ENCODE measurements around the gene GSK3B.

Gene GSK3B

DNA sequence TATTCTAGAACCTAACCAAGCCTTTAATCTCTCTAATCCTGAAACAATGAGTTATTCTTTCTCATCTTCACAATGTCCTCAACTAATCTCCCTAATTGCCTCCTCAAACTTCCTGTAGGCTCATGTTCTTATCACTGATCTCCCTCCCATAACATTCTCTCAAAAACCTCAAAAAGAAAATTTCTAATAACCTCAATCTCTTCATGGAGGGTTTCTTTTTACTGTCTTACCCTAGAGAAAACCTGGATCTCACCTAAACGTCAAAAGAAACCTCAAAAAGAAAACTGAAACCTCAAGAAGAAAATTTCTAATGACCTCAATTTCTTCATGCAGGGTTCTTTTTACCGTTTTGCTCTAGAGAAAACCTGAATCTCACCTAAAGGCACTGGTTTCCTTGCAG is 150.2 kb downstream of the GSK3B start:
- H3K4me1 ChIP-seq (ENCODE audit: control insufficient read depth, insufficient read depth, low read length): peaks cover 6% of the 10 kb centered on the region
- no peaks in the 10 kb centered on the region for H3K36me3 ChIP-seq (ENCODE audit: control insufficient read depth, insufficient read depth, low read length)
- H3K9me3 ChIP-seq (ENCODE audit: control insufficient read depth, low read length): no peaks in the 10 kb centered on the region
- H3K27me3 ChIP-seq (ENCODE audit: control insufficient read depth, insufficient read depth, low read length): no peaks in the 10 kb centered on the region
- H3K9ac ChIP-seq (ENCODE audit: low read length): no peak overlapping the region
- H3K4me3 ChIP-seq (ENCODE audit: low read length): no peak overlapping the region

DNA sequence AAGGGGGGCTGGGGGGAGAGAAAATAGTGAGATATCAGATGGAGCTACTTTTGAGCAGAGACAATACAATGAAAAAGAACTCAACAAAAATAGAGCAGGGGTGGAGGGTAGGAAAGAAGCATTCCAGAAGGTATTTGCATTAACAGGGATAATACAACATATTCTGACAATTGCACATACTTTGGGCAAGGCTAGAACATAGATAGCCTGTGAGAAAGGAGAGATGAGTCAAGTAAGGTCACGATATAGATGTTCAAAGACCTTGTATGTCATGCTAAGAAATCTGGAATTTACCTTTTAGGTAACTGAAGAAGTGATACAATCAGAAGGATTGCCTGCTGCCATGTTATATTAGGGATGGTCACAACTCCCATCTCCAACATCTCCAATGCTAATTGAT is 155.2 kb downstream of the GSK3B start:
- no peak overlapping the region for H3K9ac ChIP-seq (ENCODE audit: low read length)
- no peaks in the 10 kb centered on the region for H3K9me3 ChIP-seq (ENCODE audit: control insufficient read depth, low read length)
- H3K27me3 ChIP-seq (ENCODE audit: control insufficient read depth, insufficient read depth, low read length): no peaks in the 10 kb centered on the region
- H3K36me3 ChIP-seq (ENCODE audit: control insufficient read depth, insufficient read depth, low read length): no peaks in the 10 kb centered on the region
- H3K4me3 ChIP-seq (ENCODE audit: low read length): no peak overlapping the region
- peaks cover 8% of the 10 kb centered on the region for H3K4me1 ChIP-seq (ENCODE audit: control insufficient read depth, insufficient read depth, low read length)

DNA sequence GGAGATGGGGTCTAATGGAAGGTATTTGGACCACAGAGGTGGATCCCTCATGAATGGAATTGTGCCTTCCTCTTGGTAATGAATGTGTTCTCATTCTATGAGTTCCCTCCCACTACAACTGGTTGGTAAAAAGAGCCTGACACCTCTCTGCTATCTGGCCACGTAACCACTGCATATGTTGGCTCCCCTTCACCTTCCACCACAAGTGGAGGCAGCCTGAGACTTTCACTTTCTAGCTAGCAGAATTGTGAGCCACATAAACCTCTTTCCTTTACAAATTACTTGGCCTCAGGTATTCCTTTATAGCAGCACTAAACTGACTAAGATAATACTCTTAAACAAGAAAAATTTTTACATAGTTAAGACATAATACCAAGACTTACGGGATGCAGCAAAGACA is 157.0 kb downstream of the GSK3B start:
- Histone ChIP-seq H3K36me3 (ENCODE audit: control insufficient read depth, insufficient read depth, low read length) (no peaks in the 10 kb centered on the region), H3K27me3 (ENCODE audit: control insufficient read depth, insufficient read depth, low read length) (no peaks in the 10 kb centered on the region), H3K9ac (ENCODE audit: low read length) (no peak overlapping the region), H3K9me3 (ENCODE audit: control insufficient read depth, low read length) (no peaks in the 10 kb centered on the region), H3K4me1 (ENCODE audit: control insufficient read depth, insufficient read depth, low read length) (peaks cover 8% of the 10 kb centered on the region), H3K4me3 (ENCODE audit: low read length) (no peak overlapping the region)

DNA sequence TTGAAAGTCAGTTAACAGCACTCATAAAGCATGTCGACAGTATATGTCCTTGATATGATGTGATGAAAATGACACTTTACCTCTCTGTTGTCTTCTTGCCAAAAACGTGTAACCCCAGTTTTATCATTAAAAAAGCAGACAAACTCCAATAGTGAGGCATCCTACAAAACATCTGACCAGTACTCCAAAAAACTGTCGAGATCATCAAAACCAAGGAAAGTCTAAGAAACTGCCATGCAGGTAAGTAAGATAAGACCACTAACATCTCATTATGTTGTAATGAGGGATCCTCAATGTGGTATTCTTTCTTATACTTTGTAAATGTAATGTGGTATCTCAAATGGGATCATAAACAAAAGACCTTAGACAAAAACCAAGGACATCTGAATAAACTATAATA is 160.0 kb downstream of the GSK3B start:
- Histone ChIP-seq H3K4me1 (ENCODE audit: control insufficient read depth, insufficient read depth, low read length) (peaks cover 3% of the 10 kb centered on the region), H3K36me3 (ENCODE audit: control insufficient read depth, insufficient read depth, low read length) (no peaks in the 10 kb centered on the region), H3K4me3 (ENCODE audit: low read length) (no peak overlapping the region), H3K9me3 (ENCODE audit: control insufficient read depth, low read length) (no peaks in the 10 kb centered on the region), H3K9ac (ENCODE audit: low read length) (no peak overlapping the region), H3K27me3 (ENCODE audit: control insufficient read depth, insufficient read depth, low read length) (no peaks in the 10 kb centered on the region)

DNA sequence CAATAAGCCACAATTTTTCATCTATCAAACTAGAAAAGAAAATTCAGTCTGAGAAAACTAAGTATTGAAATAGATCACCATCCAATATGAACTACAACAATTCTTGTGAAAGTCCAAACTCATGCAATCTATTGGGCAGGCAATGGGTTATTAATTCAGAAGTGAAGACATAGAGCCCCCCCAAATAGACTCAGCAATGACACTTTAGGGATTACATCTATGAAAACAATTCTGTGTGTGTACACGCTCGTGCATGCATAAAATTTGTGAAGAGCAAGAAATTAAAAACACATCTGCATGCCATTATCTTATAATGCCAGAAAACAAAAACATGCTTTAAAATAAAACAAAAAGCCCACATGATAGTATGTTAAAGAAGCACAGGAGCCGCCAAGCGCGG is 161.0 kb downstream of the GSK3B start:
- H3K4me1 ChIP-seq (ENCODE audit: control insufficient read depth, insufficient read depth, low read length): no peaks in the 10 kb centered on the region
- H3K9me3 ChIP-seq (ENCODE audit: control insufficient read depth, low read length): no peaks in the 10 kb centered on the region
- H3K36me3 ChIP-seq (ENCODE audit: control insufficient read depth, insufficient read depth, low read length): no peaks in the 10 kb centered on the region
- no peak overlapping the region for H3K4me3 ChIP-seq (ENCODE audit: low read length)
- H3K27me3 ChIP-seq (ENCODE audit: control insufficient read depth, insufficient read depth, low read length): no peaks in the 10 kb centered on the region
- H3K9ac ChIP-seq (ENCODE audit: low read length): no peak overlapping the region

DNA sequence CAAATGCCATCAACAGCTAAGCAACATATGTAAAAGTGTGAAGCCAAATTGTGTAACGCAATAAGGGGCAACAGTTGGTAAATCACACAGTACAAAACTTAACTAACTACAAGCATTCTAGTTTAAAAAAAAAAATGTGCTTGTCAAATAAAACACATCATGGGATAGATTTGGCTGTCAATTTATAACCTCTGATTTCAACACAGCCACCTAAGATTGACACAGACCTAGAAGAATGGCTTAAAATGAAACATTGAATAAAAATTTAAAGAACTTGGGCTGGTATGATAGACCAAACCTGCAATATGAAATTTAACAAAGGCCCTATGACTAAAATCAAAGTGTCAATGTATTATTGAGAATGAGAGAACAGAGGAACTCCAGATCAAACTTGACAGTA is 164.0 kb downstream of the GSK3B start:
- Histone ChIP-seq H3K4me3 (ENCODE audit: low read length) (no peak overlapping the region), H3K9ac (ENCODE audit: low read length) (no peak overlapping the region), H3K36me3 (ENCODE audit: control insufficient read depth, insufficient read depth, low read length) (no peaks in the 10 kb centered on the region), H3K4me1 (ENCODE audit: control insufficient read depth, insufficient read depth, low read length) (no peaks in the 10 kb centered on the region), H3K27me3 (ENCODE audit: control insufficient read depth, insufficient read depth, low read length) (no peaks in the 10 kb centered on the region), H3K9me3 (ENCODE audit: control insufficient read depth, low read length) (no peaks in the 10 kb centered on the region)

DNA sequence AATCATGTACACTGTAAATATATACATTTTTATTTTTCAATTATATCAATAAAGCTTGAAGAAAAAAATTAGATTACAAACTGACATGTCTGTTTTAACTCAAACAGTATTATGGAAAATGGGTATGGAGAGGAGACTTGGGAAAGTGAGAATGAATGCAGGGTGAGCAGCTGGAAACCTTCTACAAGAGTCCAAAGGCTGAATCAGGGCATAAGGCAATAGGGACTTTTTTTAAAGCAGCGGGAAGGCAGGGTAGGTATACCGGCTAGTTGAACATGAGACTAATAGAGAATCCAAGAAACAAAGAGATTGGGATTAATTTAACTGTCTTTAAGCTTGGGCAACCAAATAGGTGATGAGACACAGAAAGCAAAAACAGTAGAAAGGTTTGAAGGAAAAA is 167.1 kb downstream of the GSK3B start:
- no peaks in the 10 kb centered on the region for H3K27me3 ChIP-seq (ENCODE audit: control insufficient read depth, insufficient read depth, low read length)
- H3K4me1 ChIP-seq (ENCODE audit: control insufficient read depth, insufficient read depth, low read length): no peaks in the 10 kb centered on the region
- H3K36me3 ChIP-seq (ENCODE audit: control insufficient read depth, insufficient read depth, low read length): no peaks in the 10 kb centered on the region
- H3K4me3 ChIP-seq (ENCODE audit: low read length): no peak overlapping the region
- no peaks in the 10 kb centered on the region for H3K9me3 ChIP-seq (ENCODE audit: control insufficient read depth, low read length)
- no peak overlapping the region for H3K9ac ChIP-seq (ENCODE audit: low read length)

DNA sequence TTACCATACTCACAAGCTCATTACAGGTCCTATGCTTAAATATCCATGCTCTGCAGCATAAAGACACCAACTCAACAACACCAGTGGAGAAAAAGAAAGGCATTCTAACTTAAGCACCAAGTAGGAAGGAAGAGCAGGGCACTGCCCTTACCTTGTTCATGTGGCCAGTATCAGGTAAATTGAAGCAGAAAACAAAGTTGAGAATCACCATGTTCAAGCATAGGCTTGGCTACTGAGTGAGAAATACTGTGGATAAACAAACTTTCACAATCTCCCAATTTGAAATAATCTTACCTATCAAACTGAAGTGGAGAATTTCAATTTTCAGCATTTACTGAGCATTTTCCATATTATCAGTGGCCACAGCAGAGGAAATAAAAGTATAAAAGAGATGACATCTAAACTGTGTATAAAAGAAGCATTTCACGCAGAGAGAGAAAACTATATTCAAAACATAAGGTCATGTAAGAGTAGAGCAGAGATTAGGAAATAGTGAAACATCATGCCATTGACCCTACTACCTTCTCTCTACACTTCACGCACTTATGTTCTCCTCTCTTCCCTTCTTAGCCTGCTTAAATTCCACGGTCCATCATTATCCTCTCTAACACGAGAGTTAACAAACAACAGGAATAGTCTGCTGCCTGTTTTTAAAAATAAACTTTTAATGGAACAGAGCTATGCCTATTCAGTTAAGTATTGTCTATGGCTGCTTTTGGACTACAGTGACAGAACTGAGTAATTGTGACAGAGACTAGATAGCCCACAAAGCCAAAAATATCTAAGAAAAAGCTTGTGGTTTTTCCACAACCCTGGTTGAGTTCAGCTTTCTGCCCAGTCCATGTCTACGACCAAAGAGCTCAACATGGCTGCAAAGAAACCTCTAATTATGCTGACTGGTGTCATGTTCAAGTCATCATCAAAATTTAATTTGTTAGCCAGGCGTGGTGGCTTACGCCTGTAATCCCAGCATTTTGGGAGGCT is 169.8 kb downstream of the GSK3B start:
- Histone ChIP-seq H3K4me3 (ENCODE audit: low read length) (no peak overlapping the region), H3K27me3 (ENCODE audit: control insufficient read depth, insufficient read depth, low read length) (no peaks in the 10 kb centered on the region), H3K9ac (ENCODE audit: low read length) (no peak overlapping the region), H3K4me1 (ENCODE audit: control insufficient read depth, insufficient read depth, low read length) (no peaks in the 10 kb centered on the region), H3K9me3 (ENCODE audit: control insufficient read depth, low read length) (no peaks in the 10 kb centered on the region), H3K36me3 (ENCODE audit: control insufficient read depth, insufficient read depth, low read length) (no peaks in the 10 kb centered on the region)

DNA sequence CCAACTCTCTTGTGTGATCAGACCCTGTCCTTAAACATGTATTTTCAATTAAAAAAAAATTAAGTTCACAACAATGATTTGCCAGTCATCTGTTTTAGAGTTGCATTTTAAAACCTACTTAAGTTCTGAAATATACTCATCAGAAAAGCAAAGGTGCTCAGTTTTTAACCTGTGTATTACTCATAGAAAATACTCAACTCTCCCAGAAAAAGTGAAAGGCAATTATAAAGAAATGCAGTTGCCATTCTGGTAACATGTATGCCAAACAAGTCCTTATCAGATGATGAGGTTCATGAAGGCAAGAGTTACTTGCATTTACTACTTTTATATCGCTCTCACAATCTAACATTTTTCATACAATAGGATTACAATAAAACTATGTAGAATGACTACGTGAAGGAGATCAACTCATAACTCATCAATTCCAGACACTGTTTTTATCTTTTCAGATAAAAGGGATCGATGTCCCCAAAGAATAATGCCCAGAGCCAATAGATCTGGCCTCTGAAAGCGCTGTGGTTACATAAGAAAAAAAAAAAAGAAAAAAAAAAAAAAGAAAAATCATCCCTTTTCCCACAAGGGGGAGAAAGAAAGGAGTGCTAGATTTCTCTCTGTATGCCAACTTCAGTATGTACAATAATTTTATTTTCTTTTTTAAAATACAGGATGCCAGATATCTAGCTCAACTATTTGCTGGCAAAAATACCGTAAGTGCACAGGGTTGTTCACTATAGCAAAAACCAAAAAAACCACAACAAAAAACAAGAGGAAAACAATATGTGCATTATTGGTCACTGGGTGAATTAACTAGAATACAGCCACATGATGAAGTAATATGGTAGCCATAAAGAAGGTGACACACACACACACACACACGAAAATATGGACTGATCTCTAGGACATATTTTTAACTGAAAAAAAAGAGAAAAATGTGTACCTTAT is 175.0 kb downstream of the GSK3B start:
- Histone ChIP-seq H3K36me3 (ENCODE audit: control insufficient read depth, insufficient read depth, low read length) (no peaks in the 10 kb centered on the region), H3K9ac (ENCODE audit: low read length) (no peak overlapping the region), H3K9me3 (ENCODE audit: control insufficient read depth, low read length) (no peaks in the 10 kb centered on the region), H3K4me3 (ENCODE audit: low read length) (no peak overlapping the region), H3K4me1 (ENCODE audit: control insufficient read depth, insufficient read depth, low read length) (no peaks in the 10 kb centered on the region), H3K27me3 (ENCODE audit: control insufficient read depth, insufficient read depth, low read length) (no peaks in the 10 kb centered on the region)

DNA sequence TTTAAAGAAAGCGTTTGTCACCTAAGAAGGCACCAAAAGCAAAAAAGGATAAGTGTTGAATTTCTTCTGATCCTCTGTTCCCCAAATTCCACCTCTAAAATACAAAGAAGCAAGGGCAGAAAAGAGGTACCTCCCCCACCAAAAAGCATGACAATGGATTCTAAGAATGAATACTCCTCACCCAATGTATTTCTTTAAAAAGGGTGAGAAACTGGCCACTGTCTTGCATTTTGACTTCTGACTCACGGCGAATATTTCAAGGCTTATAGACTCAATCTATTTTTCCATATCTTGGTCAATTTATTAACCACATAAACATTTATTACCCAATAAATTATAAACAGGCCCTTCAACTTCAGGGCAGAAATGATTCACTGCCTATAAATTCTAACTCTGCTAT is 181.2 kb downstream of the GSK3B start:
- Histone ChIP-seq H3K9me3 (ENCODE audit: control insufficient read depth, low read length) (no peaks in the 10 kb centered on the region), H3K27me3 (ENCODE audit: control insufficient read depth, insufficient read depth, low read length) (no peaks in the 10 kb centered on the region), H3K9ac (ENCODE audit: low read length) (no peak overlapping the region), H3K4me3 (ENCODE audit: low read length) (no peak overlapping the region), H3K4me1 (ENCODE audit: control insufficient read depth, insufficient read depth, low read length) (no peaks in the 10 kb centered on the region), H3K36me3 (ENCODE audit: control insufficient read depth, insufficient read depth, low read length) (no peaks in the 10 kb centered on the region)

DNA sequence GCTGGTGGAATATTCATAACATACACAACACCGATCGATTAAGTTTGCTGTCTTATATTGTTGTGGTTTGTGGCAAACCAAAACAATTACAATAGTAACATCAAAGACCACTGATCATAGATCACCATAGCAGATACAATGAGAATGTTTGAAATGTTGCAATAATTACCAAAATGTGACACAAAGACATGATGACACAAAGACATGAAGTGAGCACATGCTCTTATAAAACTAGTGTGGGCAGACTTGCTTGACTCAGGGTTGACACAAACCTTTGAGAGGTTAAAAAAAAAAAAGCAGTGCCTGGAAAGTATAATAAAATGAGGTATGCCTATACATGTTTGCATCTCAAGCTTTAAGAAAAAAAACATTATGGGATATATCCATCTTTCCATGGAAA is 182.0 kb downstream of the GSK3B start:
- Histone ChIP-seq H3K27me3 (ENCODE audit: control insufficient read depth, insufficient read depth, low read length) (no peaks in the 10 kb centered on the region), H3K36me3 (ENCODE audit: control insufficient read depth, insufficient read depth, low read length) (no peaks in the 10 kb centered on the region)

DNA sequence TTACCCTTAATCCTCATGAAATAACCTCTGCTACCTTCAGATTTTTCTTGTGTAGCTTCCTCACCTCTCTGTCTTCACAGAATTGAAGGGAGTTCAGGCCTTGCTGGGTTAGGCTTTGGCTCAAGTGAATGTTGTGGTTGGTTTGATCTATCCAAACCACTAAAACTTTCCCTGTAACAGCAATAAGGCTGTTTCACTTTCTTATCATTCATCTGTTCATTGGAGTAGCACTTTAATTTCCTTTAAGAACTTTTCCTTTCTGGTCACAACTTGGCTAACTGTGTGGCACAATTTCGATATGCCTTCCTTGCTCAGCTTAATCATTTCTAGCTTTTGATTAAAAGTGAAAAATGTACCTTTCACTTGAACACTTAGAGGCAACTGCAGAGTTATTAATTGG is 182.5 kb downstream of the GSK3B start:
- H3K9ac ChIP-seq (ENCODE audit: low read length): no peak overlapping the region
- H3K36me3 ChIP-seq (ENCODE audit: control insufficient read depth, insufficient read depth, low read length): no peaks in the 10 kb centered on the region
- H3K4me3 ChIP-seq (ENCODE audit: low read length): no peak overlapping the region
- no peaks in the 10 kb centered on the region for H3K9me3 ChIP-seq (ENCODE audit: control insufficient read depth, low read length)
- no peaks in the 10 kb centered on the region for H3K27me3 ChIP-seq (ENCODE audit: control insufficient read depth, insufficient read depth, low read length)
- no peaks in the 10 kb centered on the region for H3K4me1 ChIP-seq (ENCODE audit: control insufficient read depth, insufficient read depth, low read length)

More for the DNA sequence above, 182.0 kb downstream of the GSK3B start:
- H3K9me3 ChIP-seq (ENCODE audit: control insufficient read depth, low read length): no peaks in the 10 kb centered on the region
- H3K9ac ChIP-seq (ENCODE audit: low read length): no peak overlapping the region
- H3K4me3 ChIP-seq (ENCODE audit: low read length): no peak overlapping the region
- no peaks in the 10 kb centered on the region for H3K4me1 ChIP-seq (ENCODE audit: control insufficient read depth, insufficient read depth, low read length)
